T-cell (primary cell): Measurements from ENCODE around the gene ARHGEF16. TPM values are rescaled to one million over a fixed set of nuclear protein-coding genes. Genes with fewer than 3 reads are reported as not detected.

Experiments
- ATAC-seq, 4 experiments: fragments of 200-7000 bp in 3 of 4; fragments of 150-1000 bp in 1 of 4; cut with Tn5 transposase; replicated peaks in 1 of 4; 1 replicate in 3 of 4; 2 replicates in 1 of 4; pipeline ENCODE4 v1.10.0; 2021; ENCODE audit warnings: moderate library complexity in 3 of 4, mild to moderate bottlenecking in 2 of 4, moderate number of reproducible peaks in 1 of 4
- CTCF ChIA-PET, 2 donors: fragments of 300-600 bp; sonication (Branson Sonifier 250); formaldehyde crosslinking; loops; one replicate each; lab custom pipeline; 2022; ENCODE audit warnings: antibody characterized with exemption in 2 of 2; lab: Charles Lee
- POLR2A ChIA-PET, 2 donors: fragments of 300-600 bp; sonication (Branson Sonifier 250); formaldehyde crosslinking; loops; one replicate each; lab custom pipeline; 2022; ENCODE audit warnings: antibody characterized with exemption in 2 of 2; lab: Charles Lee
- DNase-seq, 35 experiments: peaks; one replicate each; pipeline versions ENCODE4 v3.0.0 to v3.0.0-alpha.2; 2013 to 2023
- H3K27ac ChIP-seq: one replicate; pipeline ENCODE4 v1.5.1; 2013; ENCODE audit warnings: low read length
- H3K27me3 ChIP-seq, 2 experiments: replicated peaks in 1 of 2; 1 replicate in 1 of 2; 2 replicates in 1 of 2; pipeline versions ENCODE4 v1.6.1 to v1.7.0; 2013; ENCODE audit warnings: low read length in 1 of 2, mixed read lengths in 1 of 2; ENCODE audit not compliant: control insufficient read depth in 2 of 2, insufficient read depth in 2 of 2; ENCODE audit errors: extremely low read depth in 1 of 2
- H3K36me3 ChIP-seq, 2 donors: 1 replicate in 1 of 2; 2 replicates in 1 of 2; pipeline versions ENCODE4 v1.6.1 to v1.7.0; 2013; ENCODE audit warnings: low read length in 1 of 2; ENCODE audit not compliant: control insufficient read depth in 2 of 2, insufficient read depth in 1 of 2; ENCODE audit errors: extremely low read depth in 1 of 2
- H3K4me1 ChIP-seq, 2 experiments: 1 replicate in 1 of 2; 2 replicates in 1 of 2; pipeline versions ENCODE4 v1.6.1 to v1.7.0; 2013; ENCODE audit warnings: low read length in 2 of 2, mixed read lengths in 1 of 2; ENCODE audit not compliant: insufficient read depth in 2 of 2, control insufficient read depth in 1 of 2; ENCODE audit errors: extremely low read depth in 1 of 2
- H3K4me3 ChIP-seq, 2 donors: 1 replicate in 1 of 2; 2 replicates in 1 of 2; pipeline versions ENCODE4 v1.5.1 to v1.7.0; 2013; ENCODE audit warnings: mild to moderate bottlenecking in 2 of 2, low read length in 1 of 2, moderate library complexity in 1 of 2; ENCODE audit not compliant: control insufficient read depth in 1 of 2; ENCODE audit errors: extremely low read depth in 1 of 2
- H3K9me3 ChIP-seq: 2 replicates; pipeline ENCODE4 v1.7.0; 2013
- H3K27ac Mint-ChIP-seq, 2 donors: one replicate each; pipeline ENCODE4 v1.8.0; 2020 to 2021; ENCODE audit warnings: mild to moderate bottlenecking in 2 of 2, mixed read lengths in 2 of 2
- H3K27me3 Mint-ChIP-seq, 2 donors: one replicate each; pipeline ENCODE4 v1.8.0; 2021 to 2022; ENCODE audit warnings: mixed read lengths in 2 of 2
- H3K36me3 Mint-ChIP-seq: one replicate; pipeline ENCODE4 v1.8.0; 2021; ENCODE audit warnings: mixed read lengths
- H3K4me1 Mint-ChIP-seq, 3 donors: one replicate each; pipeline ENCODE4 v1.8.0; 2020 to 2022; ENCODE audit warnings: mixed read lengths in 3 of 3, mild to moderate bottlenecking in 1 of 3
- H3K4me3 Mint-ChIP-seq, 3 donors: one replicate each; pipeline ENCODE4 v1.8.0; 2020 to 2022; ENCODE audit warnings: mild to moderate bottlenecking in 3 of 3, mixed read lengths in 3 of 3, moderate library complexity in 3 of 3
- H3K9me3 Mint-ChIP-seq, 3 donors: one replicate each; pipeline ENCODE4 v1.8.0; 2020 to 2022; ENCODE audit warnings: mixed read lengths in 3 of 3
- WGBS: methylation state at CpG from one replicate; pipeline ENCODE4 v1.1.5; 2013; ENCODE audit warnings: missing lambda C conversion rate; ENCODE audit not compliant: insufficient coverage; 5-methylcytosine and 5-hydroxymethylcytosine counted together
- total RNA-seq, 35 experiments: library from RNA in 6 of 35; stranded (reverse) in 6 of 35; fragments of 120-200 nt in 1 of 35; gene quantifications; one replicate each; pipeline versions ENCODE4 v1.2.1 to v1.2.4 and lab custom pipeline; 2013 to 2026

ARHGEF16 gene
- total RNA-seq, 5 donors from 2014 or later (not counting 1 experiment from before 2014, with no cell fraction given), result 0.22 to 0.44 (median 0.29) TPM; not detected in 1

DNA sequence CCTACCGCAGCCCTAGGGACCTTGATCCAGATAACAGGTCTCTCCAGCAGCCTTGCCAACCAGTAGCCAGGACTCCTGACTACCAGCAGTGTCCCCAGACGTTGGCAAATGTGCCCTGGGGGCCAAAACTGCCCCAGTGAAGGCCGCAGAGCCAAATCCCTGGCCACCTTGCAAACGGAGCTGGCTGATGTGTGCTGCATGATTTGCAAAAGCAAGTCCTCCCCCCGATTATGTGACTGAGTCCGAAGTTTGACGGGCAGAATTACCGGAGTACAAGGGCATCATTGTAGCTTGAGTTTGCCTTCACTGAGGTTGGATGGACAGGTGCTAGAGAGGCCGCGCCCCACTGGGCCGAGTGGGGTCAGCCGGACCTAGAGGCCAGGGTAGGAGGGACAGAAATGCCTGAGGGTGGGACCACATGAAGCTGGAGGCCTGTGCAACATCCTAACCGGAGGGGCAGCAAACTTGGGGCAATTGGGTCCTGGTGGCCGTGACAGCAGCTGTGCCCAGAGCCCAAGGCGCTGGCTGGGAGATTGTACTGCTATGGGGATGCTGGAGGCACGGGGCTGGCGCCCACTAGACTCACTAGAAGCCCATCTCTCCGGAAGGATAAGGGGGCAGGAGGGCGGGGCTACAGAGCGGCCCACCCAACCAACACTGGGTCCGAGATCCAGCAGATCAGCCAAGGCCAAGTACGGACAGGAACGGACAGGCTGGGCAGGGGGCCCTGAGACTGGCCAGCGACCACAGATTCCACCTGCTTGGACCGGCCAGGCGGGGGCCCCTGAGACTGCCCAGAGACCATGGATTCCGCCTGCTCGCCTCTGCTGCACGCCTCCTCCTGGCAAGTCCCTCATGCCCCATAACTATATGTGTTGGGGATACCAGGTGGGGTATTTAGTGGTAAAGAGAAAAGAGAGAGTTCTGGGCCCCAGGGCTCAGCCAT is 2.8 kb downstream of the ARHGEF16 start:
- H3K36me3 ChIP-seq, result no peaks in the 10 kb centered on the region
- ChIA-PET CTCF (no interaction called here), POLR2A (no interaction called here)
- Mint-ChIP-seq H3K27me3 (peaks cover 0 to 5% of the 10 kb centered on the region in 2 donors), H3K4me1 (peaks cover 2 to 5% (median 4%) of the 10 kb centered on the region in 3 donors), H3K4me3 (no peak overlapping the region), H3K9me3 (no peaks in the 10 kb centered on the region), H3K36me3 (no peaks in the 10 kb centered on the region), H3K27ac (no peak overlapping the region)
- H3K4me1 ChIP-seq, result peaks cover 0 to 18% of the 10 kb centered on the region in 2 experiments
- no peak for DNase-seq
- no peaks in the 10 kb centered on the region for H3K9me3 ChIP-seq
- H3K27me3 ChIP-seq, result peaks cover 0 to 24% of the 10 kb centered on the region in 2 experiments
- no peak for ATAC-seq
- no peak overlapping the region for H3K27ac ChIP-seq
- 89% methylated on average over 25 of the region's 29 CpGs for WGBS
- H3K4me3 ChIP-seq, result no peak overlapping the region

DNA sequence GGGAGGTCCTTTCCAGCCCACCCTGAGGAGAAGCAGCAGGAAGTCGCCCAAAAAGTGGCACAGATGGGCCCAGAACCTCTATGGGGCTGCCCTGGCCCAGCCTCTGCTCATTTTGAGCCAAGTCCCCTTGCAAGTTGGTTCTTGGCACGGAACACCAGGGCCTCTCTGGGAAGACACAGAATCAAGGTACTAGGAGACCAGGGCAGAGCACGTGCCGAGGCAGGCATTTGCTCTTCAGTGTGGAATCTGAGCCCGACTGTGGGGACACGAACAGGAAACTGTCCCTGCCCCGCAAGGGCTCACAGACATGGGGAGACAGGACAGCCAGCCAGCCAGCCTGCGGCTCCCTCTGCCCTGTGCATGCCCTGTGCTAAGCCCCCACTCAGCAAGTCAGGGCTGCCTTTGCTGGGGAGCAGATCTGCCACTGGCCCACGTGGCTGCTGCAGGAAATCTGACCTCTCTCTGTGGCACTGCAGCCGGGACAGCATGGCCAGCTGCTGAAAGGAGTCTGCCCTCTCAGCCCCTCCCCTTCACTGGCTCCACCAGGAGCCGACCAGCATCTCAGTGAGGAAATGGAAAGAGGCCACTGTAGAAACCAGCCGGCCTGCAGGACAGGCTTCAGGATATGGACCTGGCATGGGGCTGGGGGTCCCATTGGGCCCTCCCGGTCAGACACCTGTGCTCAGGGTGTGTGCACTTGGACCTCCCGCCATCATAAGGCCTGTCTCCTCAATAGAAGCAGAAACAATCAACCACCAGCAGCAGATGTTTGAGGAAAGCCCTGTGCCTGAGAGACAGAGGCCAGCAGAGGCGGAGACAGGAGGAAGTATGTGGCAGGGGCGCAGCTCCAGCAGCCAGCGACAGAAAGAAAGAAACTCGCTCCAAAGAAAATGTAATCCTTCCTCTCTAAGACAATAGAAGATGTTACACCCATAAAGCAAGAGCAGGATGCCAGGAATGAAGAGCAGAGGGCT is 3.7 kb downstream of the ARHGEF16 start:
- H3K4me1 Mint-ChIP-seq, result peaks cover 1 to 4% (median 2%) of the 10 kb centered on the region in 3 donors
- DNase-seq (no peak), ATAC-seq (no peak)
- Histone ChIP-seq H3K9me3 (no peaks in the 10 kb centered on the region), H3K27ac (no peak overlapping the region), H3K27me3 (peaks cover 0 to 15% of the 10 kb centered on the region in 2 experiments), H3K36me3 (no peaks in the 10 kb centered on the region), H3K4me1 (peaks cover 0 to 13% of the 10 kb centered on the region in 2 experiments), H3K4me3 (no peak overlapping the region)
- H3K9me3 Mint-ChIP-seq, result no peaks in the 10 kb centered on the region
- ChIA-PET POLR2A (no interaction called here), CTCF (no interaction called here)
- no peak overlapping the region for H3K4me3 Mint-ChIP-seq
- H3K27ac Mint-ChIP-seq, result no peak overlapping the region
- H3K36me3 Mint-ChIP-seq, result no peaks in the 10 kb centered on the region
- peaks cover 0 to 4% of the 10 kb centered on the region in 2 donors for H3K27me3 Mint-ChIP-seq
- WGBS, result 59% methylated on average over 11 of the region's 18 CpGs

DNA sequence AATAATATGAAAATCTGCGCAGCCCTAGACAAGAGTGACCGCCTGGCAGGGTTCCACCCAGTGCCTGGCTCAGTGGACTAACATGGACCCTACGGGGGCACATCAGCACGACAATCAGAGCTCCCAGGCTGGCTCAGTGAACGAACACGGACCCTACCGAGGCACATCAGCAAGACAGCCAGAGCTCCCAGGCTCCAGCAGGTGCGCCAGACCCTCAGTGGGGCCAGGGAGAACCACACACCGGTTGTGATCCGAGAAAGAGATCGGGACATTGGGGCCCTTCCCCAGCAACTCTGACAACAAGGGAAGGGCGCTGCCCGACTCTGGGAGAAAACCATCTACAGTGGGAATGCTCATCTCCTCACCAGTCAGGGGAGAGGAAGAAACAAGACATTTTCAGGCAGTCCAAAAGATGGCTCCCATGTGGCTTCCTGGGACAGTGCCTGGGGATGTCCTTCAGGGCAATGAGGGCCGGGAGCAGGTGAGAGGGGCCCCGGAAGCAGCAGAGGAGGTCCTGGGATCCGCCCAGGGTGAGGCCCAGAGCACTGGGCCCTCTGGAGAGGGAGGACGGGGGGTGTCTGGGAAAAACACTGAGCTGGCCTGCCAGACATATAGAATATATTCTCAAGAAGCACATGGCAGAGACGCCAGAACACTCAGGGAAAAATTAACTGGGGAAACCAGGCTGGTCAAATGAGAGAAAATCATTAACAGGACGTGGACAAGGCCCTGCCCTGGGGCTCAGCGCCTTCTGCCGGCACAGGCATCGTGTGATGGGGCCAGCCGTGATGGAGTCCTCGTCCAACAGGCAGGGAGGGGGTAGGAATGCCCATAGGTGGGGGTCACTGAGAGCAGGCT is 4.8 kb downstream of the ARHGEF16 start:
- H3K27me3 ChIP-seq, result peaks cover 0 to 5% of the 10 kb centered on the region in 2 experiments

DNA sequence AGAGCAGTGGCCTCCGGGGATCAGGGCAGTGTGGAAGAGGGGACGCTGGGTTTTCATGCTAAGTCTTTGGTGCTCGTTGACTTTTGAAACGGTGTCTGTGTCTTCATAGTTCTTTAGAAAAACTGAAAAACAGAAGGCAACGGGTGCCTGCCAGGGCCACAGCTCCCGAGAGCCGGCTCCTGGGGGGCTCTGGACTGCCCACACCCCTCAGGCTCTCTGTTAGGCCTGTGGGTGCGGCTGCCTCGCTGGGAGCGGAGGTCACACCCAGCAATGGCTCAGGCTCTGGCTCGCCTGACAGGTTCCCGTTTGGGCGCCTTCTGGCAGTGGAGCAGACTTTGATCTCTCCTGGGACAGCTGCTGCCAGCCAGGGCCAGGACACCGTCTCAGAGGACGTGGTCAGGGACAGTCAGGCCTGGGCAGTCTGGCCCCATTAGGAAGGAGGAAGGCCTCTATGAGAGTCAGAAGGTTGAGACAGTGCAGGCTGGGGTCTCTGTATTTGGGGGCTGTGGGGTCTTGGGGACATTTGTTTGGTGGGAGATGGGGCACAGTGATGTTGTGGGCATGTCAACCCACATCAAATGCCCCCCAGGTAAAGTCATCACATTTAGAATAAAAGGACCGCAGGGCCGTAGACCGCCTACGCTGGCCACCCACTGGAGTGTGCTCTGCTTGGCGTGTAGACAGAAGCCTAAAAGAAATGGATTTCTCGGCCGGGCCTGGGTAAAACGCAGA is 5.6 kb downstream of the ARHGEF16 start:
- ChIA-PET CTCF (no interaction called here), POLR2A (no interaction called here)
- Mint-ChIP-seq H3K36me3 (no peaks in the 10 kb centered on the region), H3K4me1 (peaks cover 0 to 2% (median 0%) of the 10 kb centered on the region in 3 donors), H3K9me3 (no peaks in the 10 kb centered on the region), H3K27me3 (peaks cover 0 to 2% of the 10 kb centered on the region in 2 donors), H3K4me3 (no peak overlapping the region), H3K27ac (no peak overlapping the region)
- WGBS, result 83% methylated on average over 22 of the region's 23 CpGs
- H3K4me1 ChIP-seq, result peaks cover 0 to 1% of the 10 kb centered on the region in 2 experiments
- H3K27ac ChIP-seq, result no peak overlapping the region
- H3K36me3 ChIP-seq, result no peaks in the 10 kb centered on the region
- H3K27me3 ChIP-seq, result peaks cover 0 to 5% of the 10 kb centered on the region in 2 experiments
- H3K9me3 ChIP-seq, result no peaks in the 10 kb centered on the region
- no peak for ATAC-seq
- no peak overlapping the region for H3K4me3 ChIP-seq
- no peak for DNase-seq

More for the DNA sequence above, 4.8 kb downstream of the ARHGEF16 start:
- ATAC-seq, result no peak
- DNase-seq, result no peak
- Mint-ChIP-seq H3K27ac (no peak overlapping the region), H3K4me1 (peaks cover 0 to 2% (median 0%) of the 10 kb centered on the region in 3 donors), H3K36me3 (no peaks in the 10 kb centered on the region), H3K9me3 (no peaks in the 10 kb centered on the region), H3K27me3 (peaks cover 0 to 2% of the 10 kb centered on the region in 2 donors), H3K4me3 (no peak overlapping the region)
- H3K36me3 ChIP-seq, result no peaks in the 10 kb centered on the region
- no peak overlapping the region for H3K27ac ChIP-seq
- no peaks in the 10 kb centered on the region for H3K9me3 ChIP-seq
- no peak overlapping the region for H3K4me3 ChIP-seq
- ChIA-PET CTCF (no interaction called here), POLR2A (no interaction called here)
- H3K4me1 ChIP-seq, result peaks cover 0 to 3% of the 10 kb centered on the region in 2 experiments
- WGBS, result 83% methylated on average over 17 of the region's 24 CpGs

DNA sequence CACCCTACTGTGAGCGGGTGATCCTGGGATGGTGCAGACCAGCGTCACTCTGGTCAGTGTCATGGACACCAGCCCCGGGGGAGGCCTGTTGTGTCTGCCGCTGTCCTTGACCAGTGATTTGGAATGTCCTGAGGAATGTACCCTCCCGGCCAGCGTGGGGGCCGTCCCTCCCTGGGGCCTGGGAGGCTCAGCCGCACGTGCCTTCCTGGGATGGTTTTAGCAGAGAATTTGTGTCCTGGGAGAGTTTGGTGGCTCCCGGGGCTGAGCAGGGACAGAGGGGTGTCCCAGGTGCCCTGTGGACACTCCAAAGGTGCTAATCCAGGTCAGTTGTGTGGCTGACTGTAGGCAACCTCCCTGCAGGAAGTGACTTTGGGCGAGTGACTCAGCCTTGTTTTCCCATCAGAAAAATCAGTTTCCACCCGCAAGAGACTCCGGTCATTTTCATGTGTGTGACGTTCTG is 6.2 kb downstream of the ARHGEF16 start:
- H3K9me3 ChIP-seq, result no peaks in the 10 kb centered on the region
- no peak overlapping the region for H3K4me3 Mint-ChIP-seq
- DNase-seq (no peak), ATAC-seq (no peak)
- peaks cover 0 to 2% of the 10 kb centered on the region in 2 donors for H3K27me3 Mint-ChIP-seq
- H3K36me3 Mint-ChIP-seq, result no peaks in the 10 kb centered on the region
- H3K36me3 ChIP-seq, result no peaks in the 10 kb centered on the region
- peaks cover 0 to 5% of the 10 kb centered on the region in 2 experiments for H3K27me3 ChIP-seq
- ChIA-PET CTCF (no interaction called here), POLR2A (no interaction called here)
- peaks cover 0 to 2% (median under 1%) of the 10 kb centered on the region in 3 donors for H3K4me1 Mint-ChIP-seq
- no peak overlapping the region for H3K4me3 ChIP-seq
- WGBS, result 86% methylated on average over 10 of the region's 14 CpGs
- H3K4me1 ChIP-seq, result no peaks in the 10 kb centered on the region
- no peaks in the 10 kb centered on the region for H3K9me3 Mint-ChIP-seq
- no peak overlapping the region for H3K27ac ChIP-seq
- no peak overlapping the region for H3K27ac Mint-ChIP-seq
